HCT116 (cell line): ENCODE measurements around the gene TNRC6B. TPM values are rescaled to one million over a fixed set of nuclear protein-coding genes. Genes with fewer than 3 reads are reported as not detected.

ENCODE experiments used
- ATAC-seq: fragments of 200-7000 bp; cut with Tn5 transposase; 2 replicates; pipeline ENCODE4 v1.9.1; 2020; ENCODE audit warnings: mild to moderate bottlenecking, moderate library complexity
- BruUV-seq: library from RNA; stranded (reverse); fragments of 400-500 nt; replicated peaks from 2 replicates; lab custom pipeline; 2021; lab: Mats Ljungman, UMichigan
- CTCF ChIA-PET: fragments of 300-600 bp; sonication (Branson Sonifier 250); formaldehyde crosslinking; loops from one replicate; lab custom pipeline; 2021; ENCODE audit warnings: antibody characterized with exemption; lab: Charles Lee
- POLR2A ChIA-PET: fragments of 300-600, 350-600 bp; sonication (Branson Sonifier 250); formaldehyde crosslinking; loops from one replicate; lab custom pipeline; 2021; ENCODE audit warnings: antibody characterized with exemption; lab: Charles Lee
- RAD21 ChIA-PET, 2 experiments: fragments of 300-600 bp; sonication (Branson Sonifier 250); formaldehyde crosslinking; loops; one replicate each; lab custom pipeline; 2023; ENCODE audit warnings: low total read pairs in 2 of 2; ENCODE audit not compliant: uncharacterized antibody in 2 of 2, unreplicated experiment in 2 of 2, low non-redundant PET in 1 of 2; lab: Charles Lee
- DNase-seq: peaks from one replicate; pipeline ENCODE4 v3.0.0-alpha.2; 2010; ENCODE audit warnings: low read depth, low spot score
- H2AFZ ChIP-seq: fragments of 200-600 bp; shearing (Covaris generic), sonication (generic); 2 replicates; pipeline ENCODE4 v1.6.1; 2017; ENCODE audit warnings: low read depth, mixed run types, mixed read lengths, antibody characterized with exemption, low read length; ENCODE audit not compliant: poor library complexity, severe bottlenecking
- H3K27ac ChIP-seq: 2 replicates; pipeline ENCODE4 v1.5.1; 2012; ENCODE audit warnings: low read depth, low read length
- H3K27me3 ChIP-seq: fragments of 200-600 bp; sonication (generic); 2 replicates; pipeline ENCODE4 v1.6.1; 2016; ENCODE audit warnings: mixed run types, low read length, mixed read lengths; ENCODE audit not compliant: insufficient read depth
- H3K36me3 ChIP-seq, 2 experiments: fragments of 200-500 bp in 1 of 2; fragments of 200-600 bp in 1 of 2; sonication (Bioruptor generic) in 1 of 2; sonication (generic) in 1 of 2; 2 replicates each; pipeline versions ENCODE4 v1.5.1 to v1.6.1; 2014 to 2016; ENCODE audit warnings: low read length in 2 of 2, inconsistent platforms in 1 of 2, mixed read lengths in 1 of 2, mixed run types in 1 of 2; ENCODE audit not compliant: insufficient read depth in 2 of 2, control insufficient read depth in 1 of 2
- H3K4me1 ChIP-seq, 2 experiments: fragments of 200-600 bp in 1 of 2; sonication (generic) in 1 of 2; 2 replicates each; pipeline versions ENCODE4 v1.5.1 to v1.6.1; 2012 to 2017; ENCODE audit warnings: low read length in 2 of 2, inconsistent platforms in 1 of 2, mild to moderate bottlenecking in 1 of 2, mixed read lengths in 1 of 2, mixed run types in 1 of 2, moderate library complexity in 1 of 2; ENCODE audit not compliant: insufficient read depth in 2 of 2, control insufficient read depth in 1 of 2
- H3K4me2 ChIP-seq: fragments of 200-600 bp; sonication (generic); 2 replicates; pipeline ENCODE4 v1.6.1; 2017; ENCODE audit warnings: mixed run types, low read length, mixed read lengths
- H3K4me3 ChIP-seq, 2 experiments: fragments of 200-600 bp in 1 of 2; sonication (generic) in 1 of 2; replicated peaks in 1 of 2; 2 replicates each; pipeline ENCODE4 v1.5.1; 2011 to 2016; ENCODE audit warnings: low read length in 2 of 2, control low read depth in 1 of 2, low read depth in 1 of 2, mild to moderate bottlenecking in 1 of 2, mixed read lengths in 1 of 2, mixed run types in 1 of 2
- H3K79me2 ChIP-seq: fragments of 200-600 bp; sonication (generic); 2 replicates; pipeline ENCODE4 v1.6.1; 2017; ENCODE audit warnings: mild to moderate bottlenecking, mixed run types, low read length, moderate library complexity, mixed read lengths; ENCODE audit not compliant: insufficient read depth
- H3K9ac ChIP-seq: fragments of 200-600 bp; sonication (generic); 2 replicates; pipeline ENCODE4 v1.6.1; 2016; ENCODE audit warnings: low read length, mixed read lengths
- H3K9me2 ChIP-seq: fragments of 200-600 bp; sonication (generic), shearing (Covaris generic); 2 replicates; pipeline ENCODE4 v1.6.1; 2017; ENCODE audit warnings: mixed run types, mild to moderate bottlenecking, moderate library complexity; ENCODE audit not compliant: insufficient read depth
- H3K9me3 ChIP-seq, 2 experiments: fragments of 200-500 bp in 1 of 2; fragments of 200-600 bp in 1 of 2; sonication (Bioruptor generic) in 1 of 2; sonication (generic) in 1 of 2; 2 replicates each; pipeline ENCODE4 v1.6.1; 2014 to 2017; ENCODE audit warnings: low read length in 2 of 2, mixed read lengths in 2 of 2, inconsistent platforms in 1 of 2, low read depth in 1 of 2, mild to moderate bottlenecking in 1 of 2, mixed run types in 1 of 2, moderate library complexity in 1 of 2; ENCODE audit not compliant: control insufficient read depth in 1 of 2, insufficient read depth in 1 of 2
- H4K20me1 ChIP-seq: fragments of 200-600 bp; sonication (generic), shearing (Covaris generic); 2 replicates; pipeline ENCODE4 v1.6.1; 2017; ENCODE audit warnings: mixed run types, mild to moderate bottlenecking, moderate library complexity; ENCODE audit not compliant: insufficient read depth
- CBX3 ChIP-seq: IDR thresholded peaks from 2 replicates; pipeline ENCODE4 v1.6.1; 2012; ENCODE audit warnings: low read depth
- CEBPB ChIP-seq: IDR thresholded peaks from 2 replicates; pipeline ENCODE4 v1.6.1; 2012; ENCODE audit warnings: low read depth
- EGR1 ChIP-seq: IDR thresholded peaks from 2 replicates; pipeline ENCODE4 v1.6.1; 2012; ENCODE audit warnings: low read depth
- ELF1 ChIP-seq: IDR thresholded peaks from 2 replicates; pipeline ENCODE4 v1.6.1; 2012; ENCODE audit warnings: low read depth, borderline replicate concordance
- EZH2 ChIP-seq: fragments of 200-600 bp; sonication (generic); IDR thresholded peaks from 2 replicates; pipeline ENCODE4 v1.6.1; 2017; ENCODE audit warnings: antibody characterized with exemption, mixed run types
- EZH2phosphoT487 ChIP-seq: fragments of 200-600 bp; IDR thresholded peaks from 2 replicates; pipeline ENCODE4 v1.6.1; 2018; ENCODE audit warnings: antibody characterized with exemption, borderline replicate concordance
- FOSL1 ChIP-seq: IDR thresholded peaks from 2 replicates; pipeline ENCODE4 v1.6.1; 2012; ENCODE audit warnings: low read depth
- JUND ChIP-seq: IDR thresholded peaks from 2 replicates; pipeline ENCODE4 v1.6.1; 2012
- POLR2A ChIP-seq: IDR thresholded peaks from 2 replicates; pipeline ENCODE4 v1.7.0; 2011; ENCODE audit warnings: borderline replicate concordance; ENCODE audit not compliant: insufficient read depth, insufficient read length; ENCODE audit errors: extremely low read depth
- POLR2AphosphoS5 ChIP-seq: IDR thresholded peaks from 2 replicates; pipeline ENCODE4 v1.6.1; 2011; ENCODE audit warnings: mild to moderate bottlenecking, low read depth, low read length, moderate library complexity
- RAD21 ChIP-seq: IDR thresholded peaks from 2 replicates; pipeline ENCODE4 v1.6.1; 2012; ENCODE audit warnings: low read depth, mild to moderate bottlenecking
- SIN3A ChIP-seq: IDR thresholded peaks from 2 replicates; pipeline ENCODE4 v1.6.1; 2012; ENCODE audit warnings: low read depth
- SP1 ChIP-seq: IDR thresholded peaks from 2 replicates; pipeline ENCODE4 v1.6.1; 2012; ENCODE audit warnings: low read depth
- SRF ChIP-seq: IDR thresholded peaks from 2 replicates; pipeline ENCODE4 v1.6.1; 2012; ENCODE audit warnings: low read depth
- TCF7L2 ChIP-seq: IDR thresholded peaks from 2 replicates; pipeline ENCODE4 v1.7.0; 2011; ENCODE audit warnings: borderline replicate concordance, inconsistent platforms; ENCODE audit not compliant: insufficient read depth, insufficient read length; ENCODE audit errors: extremely low read depth
- YY1 ChIP-seq: IDR thresholded peaks from 2 replicates; pipeline ENCODE4 v1.6.1; 2011; ENCODE audit warnings: low read length, low read depth, moderate library complexity, mild to moderate bottlenecking; ENCODE audit not compliant: insufficient replicate concordance; ENCODE audit errors: extremely low read depth
- ZNF274 ChIP-seq: fragments of 200-500 bp; sonication (Bioruptor generic); IDR thresholded peaks from 2 replicates; pipeline ENCODE4 v1.6.1; 2014; ENCODE audit warnings: mild to moderate bottlenecking, low read depth, low read length, inconsistent platforms
- intact Hi-C: fragments of 100-400 bp; cut with micrococcal nuclease; formaldehyde crosslinking; loops from 2 replicates; pipeline ENCODE4 v1.10.0; 2022
- total RNA-seq: library from RNA; stranded (reverse); gene quantifications from one replicate; pipeline ENCODE4 v1.2.1, GENCODE V29; 2021; ENCODE audit not compliant: unreplicated experiment
- TF ChIP-seq, protein P1 (sequence below): IDR thresholded peaks from 2 replicates; pipeline ENCODE4 v1.6.1; 2012; ENCODE audit warnings: low read depth
- TF ChIP-seq, protein P2 (sequence below): IDR thresholded peaks from 2 replicates; pipeline ENCODE4 v1.6.1; 2012
- TF ChIP-seq, protein P3 (sequence below): IDR thresholded peaks from 2 replicates; pipeline ENCODE4 v1.6.1; 2011; ENCODE audit warnings: mild to moderate bottlenecking, low read length, moderate library complexity; ENCODE audit not compliant: insufficient replicate concordance; ENCODE audit errors: extremely low read depth

The TNRC6B gene
- total RNA-seq, 1 experiment from 2014 or later, result 29.8 TPM

DNA sequence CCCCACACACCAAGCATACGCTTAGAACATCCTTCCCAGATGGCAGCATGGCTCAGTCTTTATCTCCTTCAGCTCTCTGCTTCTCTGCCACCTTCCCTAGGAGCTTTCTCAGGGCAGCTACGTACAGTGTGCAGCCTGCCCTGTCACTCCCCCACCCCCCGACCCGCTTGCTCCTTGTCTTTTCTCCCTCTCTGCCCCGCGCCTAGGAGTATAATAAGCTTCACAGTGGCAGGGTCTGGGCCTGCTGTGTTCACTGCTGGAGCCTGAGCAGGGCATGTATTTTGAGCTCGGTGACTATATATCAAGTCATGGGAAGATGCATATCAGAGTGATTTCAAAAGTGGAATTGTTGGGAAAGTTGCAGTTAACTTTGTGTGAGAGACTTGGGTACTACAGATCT is 112.8 kb downstream of the TNRC6B start:
- RAD21 ChIA-PET, result interaction anchor here in 1 of 2 experiments (0.7 kb wide), 1 partner anchor 23 kb away, joined by 4 read pairs; no protein-coding TSS in a partner anchor
- H3K9me2 ChIP-seq, result no peaks in the 10 kb centered on the region
- intact Hi-C loops, result no loop called here
- ATAC-seq, result no peak
- no TSS peak for BruUV-seq
- H3K4me3 ChIP-seq, result no peak overlapping the region
- CTCF ChIA-PET, result no interaction called here
- H2AFZ ChIP-seq, result no peak overlapping the region
- H3K4me1 ChIP-seq, result no peaks in the 10 kb centered on the region
- H3K27me3 ChIP-seq, result no peaks in the 10 kb centered on the region
- H4K20me1 ChIP-seq, result no peaks in the 10 kb centered on the region
- H3K27ac ChIP-seq, result no peak overlapping the region
- H3K79me2 ChIP-seq, result no peaks in the 10 kb centered on the region
- H3K4me2 ChIP-seq, result no peak overlapping the region
- DNase-seq, result no peak
- no peak overlapping the region for H3K9ac ChIP-seq
- TF ChIP-seq ZNF274 (no peak), TCF7L2 (no peak), YY1 (no peak), CEBPB (no peak), SP1 (no peak), POLR2AphosphoS5 (no peak), FOSL1 (no peak), CBX3 (no peak), EZH2 (no peak), SRF (no peak), RAD21 (no peak), JUND (no peak), ELF1 (no peak), EZH2phosphoT487 (no peak), POLR2A (no peak), SIN3A (no peak), EGR1 (no peak)
- TF ChIP-seq, protein P1, sequence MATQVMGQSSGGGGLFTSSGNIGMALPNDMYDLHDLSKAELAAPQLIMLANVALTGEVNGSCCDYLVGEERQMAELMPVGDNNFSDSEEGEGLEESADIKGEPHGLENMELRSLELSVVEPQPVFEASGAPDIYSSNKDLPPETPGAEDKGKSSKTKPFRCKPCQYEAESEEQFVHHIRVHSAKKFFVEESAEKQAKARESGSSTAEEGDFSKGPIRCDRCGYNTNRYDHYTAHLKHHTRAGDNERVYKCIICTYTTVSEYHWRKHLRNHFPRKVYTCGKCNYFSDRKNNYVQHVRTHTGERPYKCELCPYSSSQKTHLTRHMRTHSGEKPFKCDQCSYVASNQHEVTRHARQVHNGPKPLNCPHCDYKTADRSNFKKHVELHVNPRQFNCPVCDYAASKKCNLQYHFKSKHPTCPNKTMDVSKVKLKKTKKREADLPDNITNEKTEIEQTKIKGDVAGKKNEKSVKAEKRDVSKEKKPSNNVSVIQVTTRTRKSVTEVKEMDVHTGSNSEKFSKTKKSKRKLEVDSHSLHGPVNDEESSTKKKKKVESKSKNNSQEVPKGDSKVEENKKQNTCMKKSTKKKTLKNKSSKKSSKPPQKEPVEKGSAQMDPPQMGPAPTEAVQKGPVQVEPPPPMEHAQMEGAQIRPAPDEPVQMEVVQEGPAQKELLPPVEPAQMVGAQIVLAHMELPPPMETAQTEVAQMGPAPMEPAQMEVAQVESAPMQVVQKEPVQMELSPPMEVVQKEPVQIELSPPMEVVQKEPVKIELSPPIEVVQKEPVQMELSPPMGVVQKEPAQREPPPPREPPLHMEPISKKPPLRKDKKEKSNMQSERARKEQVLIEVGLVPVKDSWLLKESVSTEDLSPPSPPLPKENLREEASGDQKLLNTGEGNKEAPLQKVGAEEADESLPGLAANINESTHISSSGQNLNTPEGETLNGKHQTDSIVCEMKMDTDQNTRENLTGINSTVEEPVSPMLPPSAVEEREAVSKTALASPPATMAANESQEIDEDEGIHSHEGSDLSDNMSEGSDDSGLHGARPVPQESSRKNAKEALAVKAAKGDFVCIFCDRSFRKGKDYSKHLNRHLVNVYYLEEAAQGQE, result no peak
- TF ChIP-seq, protein P2, sequence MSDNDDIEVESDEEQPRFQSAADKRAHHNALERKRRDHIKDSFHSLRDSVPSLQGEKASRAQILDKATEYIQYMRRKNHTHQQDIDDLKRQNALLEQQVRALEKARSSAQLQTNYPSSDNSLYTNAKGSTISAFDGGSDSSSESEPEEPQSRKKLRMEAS, result no peak
- TF ChIP-seq, protein P3, sequence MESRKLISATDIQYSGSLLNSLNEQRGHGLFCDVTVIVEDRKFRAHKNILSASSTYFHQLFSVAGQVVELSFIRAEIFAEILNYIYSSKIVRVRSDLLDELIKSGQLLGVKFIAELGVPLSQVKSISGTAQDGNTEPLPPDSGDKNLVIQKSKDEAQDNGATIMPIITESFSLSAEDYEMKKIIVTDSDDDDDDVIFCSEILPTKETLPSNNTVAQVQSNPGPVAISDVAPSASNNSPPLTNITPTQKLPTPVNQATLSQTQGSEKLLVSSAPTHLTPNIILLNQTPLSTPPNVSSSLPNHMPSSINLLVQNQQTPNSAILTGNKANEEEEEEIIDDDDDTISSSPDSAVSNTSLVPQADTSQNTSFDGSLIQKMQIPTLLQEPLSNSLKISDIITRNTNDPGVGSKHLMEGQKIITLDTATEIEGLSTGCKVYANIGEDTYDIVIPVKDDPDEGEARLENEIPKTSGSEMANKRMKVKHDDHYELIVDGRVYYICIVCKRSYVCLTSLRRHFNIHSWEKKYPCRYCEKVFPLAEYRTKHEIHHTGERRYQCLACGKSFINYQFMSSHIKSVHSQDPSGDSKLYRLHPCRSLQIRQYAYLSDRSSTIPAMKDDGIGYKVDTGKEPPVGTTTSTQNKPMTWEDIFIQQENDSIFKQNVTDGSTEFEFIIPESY, result no peak
- peaks cover 0 to 6% of the 10 kb centered on the region in 2 experiments; a peak in 2 of 4 replicates for H3K36me3 ChIP-seq
- POLR2A ChIA-PET, result no interaction called here
- H3K9me3 ChIP-seq, result no peaks in the 10 kb centered on the region
